Parathyroid adenoma (tissue), 2 donors: Measurements from ENCODE around the gene SNIP1.
A peak's percentile ranks its signal among the peaks of the same experiment; 100 is the strongest.

Source experiments
- H2AFZ ChIP-seq: fragments of 300-600 bp; sonication (generic); one replicate; pipeline ENCODE4 v1.7.0; 2017; ENCODE audit warnings: antibody characterized with exemption, mild to moderate bottlenecking
- H3K27ac ChIP-seq: fragments of 300-600 bp; sonication (generic); one replicate; pipeline ENCODE4 v1.7.0; 2017
- H3K27me3 ChIP-seq: fragments of 300-600 bp; sonication (generic); one replicate; pipeline ENCODE4 v1.7.0; 2017; ENCODE audit warnings: low read length; ENCODE audit not compliant: control insufficient read depth, insufficient read depth
- H3K36me3 ChIP-seq: fragments of 300-600 bp; sonication (generic); one replicate; pipeline ENCODE4 v1.7.0; 2017; ENCODE audit warnings: low read length; ENCODE audit not compliant: control insufficient read depth, insufficient read depth
- H3K4me1 ChIP-seq: fragments of 300-600 bp; sonication (generic); one replicate; pipeline ENCODE4 v1.7.0; 2017; ENCODE audit warnings: control low read depth
- H3K4me2 ChIP-seq: fragments of 300-600 bp; sonication (generic); one replicate; pipeline ENCODE4 v1.7.0; 2017; ENCODE audit warnings: low read length
- H3K4me3 ChIP-seq: fragments of 300-600 bp; sonication (generic); one replicate; pipeline ENCODE4 v1.7.0; 2017; ENCODE audit warnings: low read depth, low read length
- H3K79me2 ChIP-seq: fragments of 300-600 bp; sonication (generic); one replicate; pipeline ENCODE4 v1.7.0; 2017; ENCODE audit warnings: control low read depth
- H3K9ac ChIP-seq: fragments of 300-600 bp; sonication (generic); one replicate; pipeline ENCODE4 v1.7.0; 2017; ENCODE audit warnings: mild to moderate bottlenecking
- H3K9me3 ChIP-seq: fragments of 300-600 bp; sonication (generic); one replicate; pipeline ENCODE4 v1.7.0; 2017; ENCODE audit warnings: low read length; ENCODE audit not compliant: control insufficient read depth
- TF ChIP-seq, protein P1 (sequence below): fragments of 300-600 bp; sonication (generic); IDR thresholded peaks from one replicate; pipeline ENCODE4 v1.7.0; 2017; ENCODE audit warnings: antibody characterized with exemption, mild to moderate bottlenecking
- donor health status: primary hyperparathyroidism.

SNIP1 gene

DNA sequence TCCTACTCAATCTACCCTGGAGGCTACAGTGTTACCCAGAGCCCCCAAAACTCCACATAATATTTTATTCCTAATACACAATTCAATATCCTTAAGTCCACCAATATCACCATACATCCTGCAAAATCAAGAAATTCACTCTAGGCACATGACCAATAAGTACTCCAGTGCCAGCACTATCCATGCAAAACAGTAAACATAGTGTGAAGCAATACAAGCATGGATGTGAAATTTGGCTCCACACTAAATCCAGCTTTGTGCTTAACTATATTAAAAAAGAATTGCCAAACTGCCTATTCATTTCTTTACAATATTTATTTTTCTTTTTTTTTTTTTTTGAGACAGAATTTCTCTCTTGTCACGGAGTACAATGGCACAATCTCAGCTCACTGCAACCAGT, 36.5 kb downstream of the SNIP1 start:
- H3K27ac ChIP-seq, result no peak overlapping the region
- H3K27me3 ChIP-seq, result no peaks in the 10 kb centered on the region
- no peak overlapping the region for H3K4me2 ChIP-seq
- no peak overlapping the region for H3K4me3 ChIP-seq
- no peak overlapping the region for H2AFZ ChIP-seq
- H3K36me3 ChIP-seq, result no peaks in the 10 kb centered on the region
- H3K4me1 ChIP-seq, result peaks cover 3% of the 10 kb centered on the region
- TF ChIP-seq, protein P1, sequence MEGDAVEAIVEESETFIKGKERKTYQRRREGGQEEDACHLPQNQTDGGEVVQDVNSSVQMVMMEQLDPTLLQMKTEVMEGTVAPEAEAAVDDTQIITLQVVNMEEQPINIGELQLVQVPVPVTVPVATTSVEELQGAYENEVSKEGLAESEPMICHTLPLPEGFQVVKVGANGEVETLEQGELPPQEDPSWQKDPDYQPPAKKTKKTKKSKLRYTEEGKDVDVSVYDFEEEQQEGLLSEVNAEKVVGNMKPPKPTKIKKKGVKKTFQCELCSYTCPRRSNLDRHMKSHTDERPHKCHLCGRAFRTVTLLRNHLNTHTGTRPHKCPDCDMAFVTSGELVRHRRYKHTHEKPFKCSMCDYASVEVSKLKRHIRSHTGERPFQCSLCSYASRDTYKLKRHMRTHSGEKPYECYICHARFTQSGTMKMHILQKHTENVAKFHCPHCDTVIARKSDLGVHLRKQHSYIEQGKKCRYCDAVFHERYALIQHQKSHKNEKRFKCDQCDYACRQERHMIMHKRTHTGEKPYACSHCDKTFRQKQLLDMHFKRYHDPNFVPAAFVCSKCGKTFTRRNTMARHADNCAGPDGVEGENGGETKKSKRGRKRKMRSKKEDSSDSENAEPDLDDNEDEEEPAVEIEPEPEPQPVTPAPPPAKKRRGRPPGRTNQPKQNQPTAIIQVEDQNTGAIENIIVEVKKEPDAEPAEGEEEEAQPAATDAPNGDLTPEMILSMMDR, result no peak
- no peaks in the 10 kb centered on the region for H3K9me3 ChIP-seq
- peaks cover 7% of the 10 kb centered on the region for H3K79me2 ChIP-seq
- no peak overlapping the region for H3K9ac ChIP-seq

- H3K27ac ChIP-seq, result peak overlapping the region; percentile 89
- TF ChIP-seq, protein P1, result no peak
- peak overlapping the region; percentile 98 for H3K4me2 ChIP-seq
- H3K9me3 ChIP-seq, result no peaks in the 10 kb centered on the region
- H2AFZ ChIP-seq, result peak overlapping the region; percentile 99
- peaks cover 7% of the 10 kb centered on the region for H3K79me2 ChIP-seq
- peaks cover 3% of the 10 kb centered on the region for H3K4me1 ChIP-seq
- H3K9ac ChIP-seq, result peak overlapping the region; percentile 53
- no peaks in the 10 kb centered on the region for H3K27me3 ChIP-seq
- no peaks in the 10 kb centered on the region for H3K36me3 ChIP-seq
- H3K4me3 ChIP-seq, result peak overlapping the region; percentile 93
Measured at GRCh38 chr1:37515185-37516034, 38.7 kb downstream of the SNIP1 start.

- TF ChIP-seq, protein P1, result peak; percentile 55
Measured at GRCh38 chr1:37514350-37515184, 39.5 kb downstream of the SNIP1 start, which contains the start of gene MEAF6. Gene MEAF6 (minus strand): TSS chr1:37514766. CDS start chr1:37514746, 20 bp downstream.

DNA sequence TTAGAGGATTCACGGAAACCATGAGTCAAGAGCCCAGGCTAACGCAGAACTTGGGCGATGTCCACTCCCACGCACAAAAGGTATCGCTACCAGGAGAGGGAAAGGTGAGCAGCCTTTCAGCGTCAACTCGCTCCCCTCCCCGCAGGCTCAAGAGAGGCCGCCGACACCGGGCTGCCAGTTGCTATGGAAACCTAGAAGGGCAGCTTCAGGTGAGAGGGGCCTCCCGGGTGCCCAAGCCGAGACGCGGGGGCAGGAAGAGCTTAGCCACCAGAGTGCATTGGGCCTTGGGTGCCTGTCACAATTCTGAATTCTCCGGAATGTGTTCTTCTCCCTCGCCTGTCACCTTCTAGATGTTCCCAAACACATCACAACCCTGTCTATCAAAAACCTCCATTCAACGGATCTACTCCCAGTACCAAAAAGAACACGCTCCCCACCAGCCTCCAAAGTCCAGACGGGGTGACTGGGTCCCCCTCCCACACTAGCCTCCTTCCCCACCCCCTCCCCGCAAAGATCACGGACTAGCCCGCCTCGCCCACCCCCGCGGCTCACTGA, 40.2 kb downstream of the SNIP1 start:
- Histone ChIP-seq H3K4me2 (peak overlapping the region; percentile 98), H3K27me3 (no peaks in the 10 kb centered on the region), H3K79me2 (peaks cover 7% of the 10 kb centered on the region), H3K27ac (peak overlapping the region; percentile 89), H3K4me1 (peaks cover 3% of the 10 kb centered on the region), H3K36me3 (no peaks in the 10 kb centered on the region), H2AFZ (peak overlapping the region; percentile 73), H3K4me3 (peak overlapping the region; percentile 93), H3K9ac (no peak overlapping the region), H3K9me3 (no peaks in the 10 kb centered on the region)
- TF ChIP-seq, protein P1, result no peak

More at GRCh38 chr1:37514350-37515184, 39.5 kb downstream of the SNIP1 start, which contains the start of gene MEAF6:
- no peaks in the 10 kb centered on the region for H3K27me3 ChIP-seq
- peaks cover 3% of the 10 kb centered on the region for H3K4me1 ChIP-seq
- peak within 1 kb of the TSS; percentile 98 for H3K4me2 ChIP-seq
- no peaks in the 10 kb centered on the region for H3K9me3 ChIP-seq
- H3K79me2 ChIP-seq, result peaks cover 7% of the 10 kb centered on the region
- H3K27ac ChIP-seq, result peak within 1 kb of the TSS; percentile 89
- H3K4me3 ChIP-seq, result peak within 1 kb of the TSS; percentile 93
- H2AFZ ChIP-seq, result peak within 1 kb of the TSS; percentile 99
- H3K36me3 ChIP-seq, result no peaks in the 10 kb centered on the region
- peak within 1 kb of the TSS; percentile 53 for H3K9ac ChIP-seq
